ENCODE data around the gene DUT. TPM values are rescaled to one million over a fixed set of nuclear protein-coding genes. Genes with fewer than 3 reads are reported as not detected.

Gene DUT
- 62.8 TPM for total RNA-seq

DNA sequence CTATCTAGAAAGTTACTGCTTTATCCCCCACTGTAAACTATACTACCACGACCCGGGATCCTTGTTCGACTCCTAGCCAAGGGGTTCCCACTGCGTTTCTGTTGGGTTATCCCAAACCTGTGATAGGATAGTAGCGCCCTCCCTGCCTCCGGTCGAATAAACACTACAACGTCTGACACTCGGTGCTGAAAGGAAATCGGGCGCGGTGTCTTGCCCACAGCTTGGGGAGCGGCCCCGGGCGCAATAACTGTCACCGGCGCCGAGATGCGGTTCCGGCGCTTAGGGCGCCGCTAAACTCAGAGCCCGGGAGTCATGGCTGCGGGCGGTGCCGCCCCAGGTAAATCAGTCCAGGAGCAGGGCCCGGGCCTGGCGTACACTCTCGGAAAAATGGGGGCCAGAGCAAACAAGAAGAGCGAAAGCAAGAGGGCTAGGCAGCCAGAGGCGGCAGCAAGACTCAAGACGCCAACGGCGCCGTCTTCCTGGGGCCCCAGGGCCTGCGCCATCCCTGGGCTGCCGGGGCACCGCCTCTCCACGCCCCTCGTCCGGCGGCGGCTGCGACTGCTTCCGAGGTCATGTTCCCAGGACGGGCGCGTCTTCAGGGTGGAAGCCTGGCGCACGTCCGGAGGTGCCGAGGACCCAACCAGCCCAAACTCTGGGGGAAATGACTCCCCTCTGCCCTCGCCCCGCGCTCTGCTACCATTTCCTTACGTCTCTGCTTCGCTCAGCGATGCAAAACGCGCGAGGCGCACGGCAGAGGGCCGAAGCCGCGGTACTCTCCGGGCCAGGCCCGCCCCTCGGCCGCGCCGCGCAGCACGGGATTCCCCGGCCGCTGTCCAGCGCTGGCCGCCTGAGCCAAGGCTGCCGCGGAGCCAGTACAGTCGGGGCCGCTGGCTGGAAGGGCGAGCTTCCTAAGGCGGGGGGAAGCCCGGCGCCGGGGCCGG is at the start of gene DUT:
Gene DUT, plus strand, starts transcription at position 575 of the 941 bp plus-strand sequence. Its CDS starts 87 bp downstream, at position 662.
- FAIRE-seq: no peak
- DNase-seq (ENCODE audit: low spot score in 2 of 2): peak; percentile 78

GRCh38 chr15:48281674-48282073 is 49.6 kb upstream of the DUT start:
- FAIRE-seq (no peak), DNase-seq (ENCODE audit: low spot score in 2 of 2) (no peak)

GRCh38 chr15:48282216-48282615 is 49.0 kb upstream of the DUT start:
- FAIRE-seq: no peak
- DNase-seq (ENCODE audit: low spot score in 2 of 2): no peak

- DNase-seq (ENCODE audit: low spot score in 2 of 2) (no peak), FAIRE-seq (no peak)
Observed at GRCh38 chr15:48283396-48284145, 47.7 kb upstream of the DUT start.

GRCh38 chr15:48285329-48286214 is 45.7 kb upstream of the DUT start:
- peak; percentile 12 to 46 for DNase-seq (ENCODE audit: low spot score in 2 of 2)
- FAIRE-seq: peak; percentile 81

- no peak for FAIRE-seq
Observed at GRCh38 chr15:48289628-48290027, 41.6 kb upstream of the DUT start.

GRCh38 chr15:48292458-48292857 is 38.8 kb upstream of the DUT start:
- no peak for FAIRE-seq

More at GRCh38 chr15:48289628-48290027, 41.6 kb upstream of the DUT start:
- DNase-seq (ENCODE audit: low spot score in 2 of 2): no peak

DNA sequence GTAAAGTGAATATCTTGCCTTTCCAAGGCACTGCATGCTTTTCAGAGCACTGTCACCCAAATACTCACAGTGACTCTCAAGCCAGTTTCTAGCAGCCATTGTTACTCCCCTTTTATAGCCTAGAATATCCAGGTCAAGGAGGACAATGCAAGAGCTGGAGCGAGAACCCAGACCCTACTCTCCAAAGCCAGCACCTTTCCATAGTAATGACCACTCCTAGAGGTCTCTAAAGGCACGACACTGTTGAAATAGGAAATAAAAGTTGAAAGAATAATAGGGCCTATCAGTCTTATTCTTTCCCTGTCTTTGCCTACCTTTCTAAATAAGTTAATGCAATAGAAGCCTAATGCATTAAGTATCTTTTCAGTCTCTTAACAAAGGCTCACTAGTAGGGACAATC is 33.6 kb upstream of the DUT start:
- DNase-seq (ENCODE audit: low spot score in 2 of 2): no peak
- FAIRE-seq: no peak

More at GRCh38 chr15:48292458-48292857, 38.8 kb upstream of the DUT start:
- DNase-seq (ENCODE audit: low spot score in 2 of 2): no peak

DNA sequence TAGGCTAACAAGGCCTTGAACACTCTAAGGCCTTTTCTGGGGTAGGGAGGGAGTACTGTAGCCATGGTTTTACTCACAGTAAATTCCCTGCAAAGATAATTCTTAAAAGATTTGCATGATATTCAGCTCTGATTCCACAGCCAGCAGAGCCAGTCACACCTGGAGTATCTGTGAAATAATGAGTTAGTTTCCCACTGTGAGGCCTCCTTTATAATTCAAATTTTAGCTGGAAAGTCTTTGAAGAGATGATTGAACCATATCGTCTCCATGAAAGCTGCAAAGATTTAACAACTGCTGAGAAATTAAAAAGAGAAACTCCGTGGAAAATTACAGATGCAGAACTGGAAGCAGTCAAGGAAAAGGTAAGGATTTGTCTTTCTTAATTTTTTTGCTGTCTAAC is 32.3 kb upstream of the DUT start:
- no peak for DNase-seq (ENCODE audit: low spot score in 2 of 2)
- FAIRE-seq: no peak

GRCh38 chr15:48300038-48300437 is 31.2 kb upstream of the DUT start:
- DNase-seq (ENCODE audit: low spot score in 2 of 2) (no peak), FAIRE-seq (no peak)

- FAIRE-seq (no peak), DNase-seq (ENCODE audit: low spot score in 2 of 2) (no peak)
Observed at GRCh38 chr15:48304398-48304797, 26.8 kb upstream of the DUT start.

- DNase-seq (ENCODE audit: low spot score in 2 of 2): no peak
- no peak for FAIRE-seq
Observed at GRCh38 chr15:48306639-48307038, 24.6 kb upstream of the DUT start.

DNA sequence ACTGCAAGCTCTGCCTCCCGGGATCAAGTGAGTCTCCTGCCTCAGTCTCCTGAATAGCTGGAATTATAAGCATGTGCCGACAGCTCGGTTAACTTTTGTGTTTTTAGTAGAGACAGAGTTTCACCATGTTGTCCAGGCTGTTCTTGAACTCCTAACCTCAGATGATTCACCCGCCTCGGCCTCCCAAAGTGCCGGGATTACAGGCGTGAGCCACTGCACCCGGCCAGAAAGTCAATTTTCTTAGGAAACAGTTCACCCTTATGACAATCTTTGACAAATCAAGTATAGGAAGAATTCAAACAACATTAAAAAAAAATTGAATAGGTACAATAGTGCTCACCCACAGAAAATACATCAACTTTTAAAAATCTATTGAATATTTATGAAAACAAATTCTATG is 23.6 kb upstream of the DUT start:
- DNase-seq (ENCODE audit: low spot score in 2 of 2) (no peak), FAIRE-seq (no peak)

DNA sequence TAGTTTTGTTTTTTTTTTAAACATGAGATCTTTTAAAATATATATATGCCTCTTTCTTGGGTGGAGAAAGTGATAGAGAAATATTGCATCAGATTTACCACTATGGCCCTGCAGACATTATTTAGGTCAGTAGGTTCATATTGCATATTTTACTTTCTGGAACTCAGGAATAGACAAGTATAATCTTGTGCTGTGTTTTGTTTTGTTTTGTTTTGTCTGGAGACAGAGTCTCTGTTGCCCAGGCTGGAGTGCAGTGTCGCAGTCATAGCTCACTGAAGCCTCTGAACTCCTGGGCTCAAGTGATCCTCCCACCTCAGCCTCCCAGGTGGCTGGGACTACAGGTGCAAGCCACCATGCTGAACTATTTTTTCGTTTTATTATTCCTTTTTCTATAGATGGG is 21.5 kb upstream of the DUT start:
- FAIRE-seq (no peak), DNase-seq (ENCODE audit: low spot score in 2 of 2) (no peak)

DNA sequence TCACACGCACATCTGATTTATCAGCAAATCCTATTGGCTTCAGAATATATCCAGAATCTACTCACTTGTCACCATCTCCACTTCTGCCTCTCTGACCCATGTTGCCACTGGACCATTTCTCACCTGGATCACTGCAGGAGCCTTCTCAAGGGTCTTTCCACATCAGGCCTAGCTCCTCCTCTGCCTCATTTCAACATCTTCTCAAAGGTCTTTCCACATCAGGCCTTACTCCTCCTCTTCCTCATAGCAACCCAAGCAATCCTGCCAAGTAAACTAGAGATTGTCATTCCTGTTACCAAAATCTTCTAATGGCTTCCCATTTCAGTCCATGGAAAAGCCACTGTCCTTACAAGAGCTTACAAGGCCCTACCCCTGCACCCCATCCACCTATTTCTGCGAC is 18.0 kb upstream of the DUT start:
- FAIRE-seq (no peak), DNase-seq (ENCODE audit: low spot score in 2 of 2) (no peak)

GRCh38 chr15:48315041-48315440 is 16.2 kb upstream of the DUT start:
- FAIRE-seq: no peak
- DNase-seq (ENCODE audit: low spot score in 2 of 2): no peak

DNA sequence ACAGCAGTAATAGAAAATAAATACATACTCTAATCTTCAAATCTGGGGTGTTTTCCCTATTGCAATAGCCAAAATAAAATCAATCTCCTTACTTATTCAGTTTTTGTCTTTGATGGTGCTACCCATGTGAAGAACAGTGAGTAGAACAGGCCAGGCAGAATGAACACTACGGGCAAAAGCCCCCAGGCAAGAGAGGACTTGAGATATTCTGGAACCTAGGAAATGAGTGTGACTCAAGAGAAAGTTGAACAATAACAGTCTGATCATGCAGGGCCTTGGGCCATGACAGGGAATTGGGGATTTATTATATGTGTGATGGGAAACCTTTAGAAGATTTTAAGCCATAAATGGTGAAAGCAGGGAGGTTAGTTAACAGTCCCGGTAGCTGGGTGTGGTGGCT is 14.0 kb upstream of the DUT start:
- DNase-seq (ENCODE audit: low spot score in 2 of 2) (no peak), FAIRE-seq (no peak)

DNA sequence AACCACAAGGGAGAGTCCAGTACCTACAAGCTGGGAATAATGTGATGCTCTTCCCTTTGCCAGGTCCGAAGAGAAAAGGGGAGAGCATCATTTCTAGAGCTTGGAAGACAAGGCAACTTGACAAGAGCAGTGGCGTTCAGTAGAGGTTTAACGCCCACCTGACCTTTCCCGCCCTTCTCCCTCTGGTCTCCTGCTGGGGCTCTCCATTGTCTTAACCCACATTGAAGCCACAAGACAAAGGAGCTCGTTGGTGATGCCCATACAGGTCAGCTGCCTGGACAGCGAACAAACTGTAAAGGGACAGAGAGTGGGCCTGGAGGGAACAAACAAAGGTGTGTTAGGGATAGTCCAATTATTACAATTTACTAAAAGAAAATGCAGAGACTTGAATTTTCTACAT is 13.1 kb upstream of the DUT start:
- FAIRE-seq (no peak), DNase-seq (ENCODE audit: low spot score in 2 of 2) (no peak)

DNA sequence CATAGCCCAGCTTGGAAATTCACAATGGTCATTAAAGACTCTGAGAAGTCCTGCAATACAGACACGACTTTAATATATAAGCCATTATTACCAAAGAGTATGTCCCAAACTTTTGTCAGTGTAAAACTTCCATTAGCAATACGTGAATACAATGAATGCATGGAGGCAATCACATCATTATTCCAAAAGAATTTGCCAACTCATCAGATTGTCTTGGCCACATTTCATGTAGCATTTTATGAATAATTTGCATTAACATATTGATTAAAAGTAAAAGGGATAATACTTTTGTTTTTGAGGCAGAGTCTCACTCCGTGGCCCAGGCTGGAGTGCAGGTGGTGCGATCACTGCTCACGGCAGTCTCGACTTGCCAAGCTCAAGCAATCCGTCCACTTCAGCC is 7.9 kb upstream of the DUT start:
- FAIRE-seq (no peak), DNase-seq (ENCODE audit: low spot score in 2 of 2) (no peak)

DNA sequence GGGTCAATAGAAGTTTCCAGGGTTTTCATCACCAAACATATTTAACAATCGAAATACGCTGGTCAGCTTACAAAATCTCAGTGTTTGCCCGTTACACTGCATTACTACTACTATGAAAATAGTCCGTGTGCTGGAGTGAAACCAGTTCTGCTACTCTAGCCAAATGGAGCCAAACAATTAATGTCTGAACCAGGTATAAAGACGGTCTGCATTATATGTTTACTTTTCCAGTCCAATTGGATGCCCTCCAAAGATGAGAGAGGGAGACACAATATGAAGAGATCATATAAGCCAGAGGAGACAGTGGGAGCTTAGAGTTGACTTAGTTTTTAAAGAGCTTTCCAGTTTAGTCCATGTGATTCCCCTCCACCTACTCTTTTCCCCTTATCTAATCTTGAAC is 6.3 kb upstream of the DUT start:
- FAIRE-seq (no peak), DNase-seq (ENCODE audit: low spot score in 2 of 2) (no peak)

DNA sequence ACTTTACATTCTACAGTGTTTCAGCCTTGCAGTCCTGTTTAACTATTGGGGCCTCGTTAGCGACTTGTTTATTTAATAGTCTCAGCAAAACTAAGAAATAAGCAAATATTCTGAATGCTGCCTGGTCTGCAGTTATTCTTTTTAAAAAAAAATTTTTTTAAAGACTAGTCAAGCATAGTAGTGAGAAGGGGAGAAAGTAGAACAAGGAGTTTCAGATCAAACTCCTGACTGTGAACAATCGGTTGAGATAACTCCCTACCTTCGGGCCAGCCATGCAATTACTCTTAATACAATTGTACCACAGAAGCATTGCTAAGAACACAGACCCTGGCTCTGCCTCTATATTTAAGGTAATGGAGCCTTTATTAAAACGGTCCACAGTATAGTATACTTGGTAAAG is 5.8 kb upstream of the DUT start:
- FAIRE-seq (no peak), DNase-seq (ENCODE audit: low spot score in 2 of 2) (no peak)

Measured in frontal cortex (tissue), 4 donors.